ENCODE measurements around the gene FOXN4. TPM values are rescaled to one million over a fixed set of nuclear protein-coding genes. Genes with fewer than 3 reads are reported as not detected.

FOXN4 gene
- total and polyA plus RNA-seq, 2 experiments from 2014 or later = 0.15 to 2.5 TPM

DNA sequence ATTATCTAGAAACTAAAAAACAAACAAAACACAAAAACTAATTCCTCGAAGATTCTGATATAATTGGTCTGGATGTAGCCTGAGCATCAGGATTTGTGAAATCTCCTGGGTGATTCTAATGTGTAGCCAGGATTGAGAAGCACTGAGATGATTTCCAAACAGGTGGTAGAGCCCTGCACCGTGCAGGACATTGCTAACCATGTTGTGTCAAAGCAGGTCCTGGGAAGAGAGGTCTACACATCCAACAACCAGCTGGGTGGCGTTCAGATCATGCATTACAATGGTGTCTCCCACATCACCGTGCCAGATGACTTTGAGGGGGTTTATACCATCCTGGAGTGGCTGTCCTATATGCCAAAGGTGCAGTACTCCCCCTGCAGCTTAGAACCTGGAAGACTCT, 56.3 kb downstream of the FOXN4 start:
- no peaks in the 10 kb centered on the region for H3K4me1 ChIP-seq (ENCODE audit: low read depth)
- DNase-seq (ENCODE audit: low read depth in 1 of 2, low spot score in 1 of 2) = no peak
- H3K27me3 ChIP-seq = no peaks in the 10 kb centered on the region
- TF ChIP-seq, protein P1, sequence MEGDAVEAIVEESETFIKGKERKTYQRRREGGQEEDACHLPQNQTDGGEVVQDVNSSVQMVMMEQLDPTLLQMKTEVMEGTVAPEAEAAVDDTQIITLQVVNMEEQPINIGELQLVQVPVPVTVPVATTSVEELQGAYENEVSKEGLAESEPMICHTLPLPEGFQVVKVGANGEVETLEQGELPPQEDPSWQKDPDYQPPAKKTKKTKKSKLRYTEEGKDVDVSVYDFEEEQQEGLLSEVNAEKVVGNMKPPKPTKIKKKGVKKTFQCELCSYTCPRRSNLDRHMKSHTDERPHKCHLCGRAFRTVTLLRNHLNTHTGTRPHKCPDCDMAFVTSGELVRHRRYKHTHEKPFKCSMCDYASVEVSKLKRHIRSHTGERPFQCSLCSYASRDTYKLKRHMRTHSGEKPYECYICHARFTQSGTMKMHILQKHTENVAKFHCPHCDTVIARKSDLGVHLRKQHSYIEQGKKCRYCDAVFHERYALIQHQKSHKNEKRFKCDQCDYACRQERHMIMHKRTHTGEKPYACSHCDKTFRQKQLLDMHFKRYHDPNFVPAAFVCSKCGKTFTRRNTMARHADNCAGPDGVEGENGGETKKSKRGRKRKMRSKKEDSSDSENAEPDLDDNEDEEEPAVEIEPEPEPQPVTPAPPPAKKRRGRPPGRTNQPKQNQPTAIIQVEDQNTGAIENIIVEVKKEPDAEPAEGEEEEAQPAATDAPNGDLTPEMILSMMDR (IDR thresholded peaks at IDR 0.05; ENCODE audit: low read depth, low read length) = no peak
- no peak overlapping the region for H3K27ac ChIP-seq
- no peak overlapping the region for H3K4me3 ChIP-seq
- H3K36me3 ChIP-seq = peaks cover 51% of the 10 kb centered on the region
- H3K9me3 ChIP-seq (ENCODE audit: low read depth) = no peaks in the 10 kb centered on the region

DNA sequence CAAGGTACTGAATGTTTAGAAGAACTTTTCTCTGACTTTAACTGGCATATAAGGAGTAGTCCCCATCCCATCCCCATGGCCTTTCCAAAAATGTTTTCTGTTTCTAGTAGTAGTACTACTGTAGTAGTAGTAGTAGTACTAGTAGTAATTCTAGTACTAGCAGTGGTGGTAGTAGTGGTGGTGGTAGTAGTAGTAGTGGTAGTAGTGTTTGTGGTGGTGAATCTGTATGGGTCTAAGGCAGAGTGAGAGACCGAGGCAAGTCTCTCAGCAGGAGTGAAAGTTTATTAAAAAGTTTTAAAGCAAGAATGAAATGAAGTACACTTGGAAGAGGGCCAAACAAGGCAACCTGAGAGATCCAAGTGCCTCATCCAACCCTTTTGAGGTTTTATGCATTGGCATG, 58.6 kb downstream of the FOXN4 start:
- Histone ChIP-seq H3K9me3 (ENCODE audit: low read depth) (no peaks in the 10 kb centered on the region), H3K27me3 (no peaks in the 10 kb centered on the region), H3K4me1 (ENCODE audit: low read depth) (no peaks in the 10 kb centered on the region), H3K27ac (no peak overlapping the region), H3K36me3 (peaks cover 67% of the 10 kb centered on the region), H3K4me3 (no peak overlapping the region)
- TF ChIP-seq, protein P1 (IDR thresholded peaks at IDR 0.05; ENCODE audit: low read depth, low read length) = no peak
- DNase-seq (ENCODE audit: low read depth in 1 of 2, low spot score in 1 of 2) = no peak

DNA sequence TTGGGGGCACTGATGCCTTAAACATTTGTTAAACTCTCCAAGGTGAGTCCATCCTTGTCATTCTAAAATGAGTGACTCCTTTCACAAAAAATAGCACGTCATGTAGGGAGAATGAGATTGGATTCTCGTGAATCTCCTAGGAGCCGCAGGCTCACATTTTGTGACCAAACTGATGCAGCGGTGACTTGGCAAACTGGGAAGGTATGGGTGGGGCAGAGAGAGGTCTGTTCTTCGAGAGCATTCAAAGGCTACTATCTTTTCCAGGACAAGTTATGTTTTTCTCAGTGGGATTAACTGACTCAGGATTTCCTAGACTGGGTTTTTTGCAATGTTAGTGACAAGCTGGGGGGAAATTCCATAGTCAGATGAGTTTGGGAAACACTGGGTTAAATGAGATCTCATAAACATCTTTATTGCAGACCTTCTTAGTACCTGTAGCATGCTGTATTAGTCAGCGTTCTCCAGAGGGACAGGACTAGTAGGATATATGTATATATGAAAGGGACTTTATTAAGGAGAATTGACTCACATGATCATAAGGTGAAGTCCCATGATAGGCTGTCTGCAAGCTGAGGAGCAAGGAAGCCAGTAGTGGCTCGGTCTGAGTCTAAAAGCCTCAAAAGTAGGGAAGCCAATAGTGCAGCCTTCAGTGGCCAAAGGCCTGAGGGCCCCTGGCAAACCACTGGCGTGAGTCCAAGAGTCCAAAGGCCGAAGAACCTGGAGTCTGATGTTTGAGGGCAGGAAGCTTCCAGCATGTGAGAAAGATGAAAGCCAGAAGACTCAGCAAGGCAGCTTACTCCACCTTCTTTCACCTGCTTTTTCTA, 61.0 kb downstream of the FOXN4 start:
- Histone ChIP-seq H3K4me1 (ENCODE audit: low read depth) (no peaks in the 10 kb centered on the region), H3K36me3 (peaks cover 65% of the 10 kb centered on the region), H3K4me3 (no peak overlapping the region), H3K27me3 (no peaks in the 10 kb centered on the region), H3K27ac (no peak overlapping the region), H3K9me3 (ENCODE audit: low read depth) (no peaks in the 10 kb centered on the region)
- TF ChIP-seq, protein P1 (IDR thresholded peaks at IDR 0.05; ENCODE audit: low read depth, low read length) = no peak
- no peak for DNase-seq (ENCODE audit: low read depth in 1 of 2, low spot score in 1 of 2)

DNA sequence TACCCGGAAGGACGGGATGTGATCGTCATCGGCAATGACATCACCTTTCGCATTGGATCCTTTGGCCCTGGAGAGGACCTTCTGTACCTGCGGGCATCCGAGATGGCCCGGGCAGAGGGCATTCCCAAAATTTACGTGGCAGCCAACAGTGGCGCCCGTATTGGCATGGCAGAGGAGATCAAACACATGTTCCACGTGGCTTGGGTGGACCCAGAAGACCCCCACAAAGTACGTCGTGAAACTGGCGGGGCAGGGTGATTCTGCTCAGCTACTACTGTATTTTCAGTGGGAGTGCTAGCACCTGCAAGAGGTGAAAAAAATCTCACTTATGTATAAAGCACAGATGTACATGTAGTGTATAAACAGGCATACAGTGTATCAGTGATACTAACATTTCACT, 62.9 kb downstream of the FOXN4 start:
- Histone ChIP-seq H3K36me3 (peaks cover 67% of the 10 kb centered on the region), H3K9me3 (ENCODE audit: low read depth) (no peaks in the 10 kb centered on the region), H3K4me3 (no peak overlapping the region), H3K27ac (no peak overlapping the region), H3K4me1 (ENCODE audit: low read depth) (no peaks in the 10 kb centered on the region), H3K27me3 (no peaks in the 10 kb centered on the region)
- TF ChIP-seq, protein P1 (IDR thresholded peaks at IDR 0.05; ENCODE audit: low read depth, low read length) = no peak
- no peak for DNase-seq (ENCODE audit: low read depth in 1 of 2, low spot score in 1 of 2)

DNA sequence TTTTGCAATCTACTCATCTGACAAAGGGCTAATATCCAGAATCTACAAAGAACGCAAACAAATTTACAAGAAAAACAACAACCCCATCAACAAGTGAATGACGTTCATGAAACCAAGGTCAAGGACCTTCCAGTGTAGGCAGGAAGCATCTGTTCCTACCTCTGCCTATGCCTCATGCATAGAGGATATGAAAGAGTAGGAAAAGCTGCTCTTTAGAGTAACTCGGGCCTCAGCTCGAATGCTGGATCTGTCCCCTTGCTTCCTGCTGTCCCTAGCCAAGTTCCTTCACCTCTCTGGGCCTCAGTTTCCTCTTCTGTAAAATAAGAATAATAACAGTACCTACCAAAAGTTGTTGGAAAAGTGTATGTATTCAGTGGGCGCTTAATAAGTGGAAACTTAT, 65.0 kb downstream of the FOXN4 start:
- no peaks in the 10 kb centered on the region for H3K27me3 ChIP-seq
- H3K36me3 ChIP-seq = peaks cover 71% of the 10 kb centered on the region
- H3K4me3 ChIP-seq = no peak overlapping the region
- no peaks in the 10 kb centered on the region for H3K4me1 ChIP-seq (ENCODE audit: low read depth)
- peak in 1 of 2 donors; percentile 2 for DNase-seq (ENCODE audit: low read depth in 1 of 2, low spot score in 1 of 2)
- H3K27ac ChIP-seq = no peak overlapping the region
- no peaks in the 10 kb centered on the region for H3K9me3 ChIP-seq (ENCODE audit: low read depth)
- TF ChIP-seq, protein P1 (IDR thresholded peaks at IDR 0.05; ENCODE audit: low read depth, low read length) = no peak
